ENCODE results near the gene TULP4.

DNA sequence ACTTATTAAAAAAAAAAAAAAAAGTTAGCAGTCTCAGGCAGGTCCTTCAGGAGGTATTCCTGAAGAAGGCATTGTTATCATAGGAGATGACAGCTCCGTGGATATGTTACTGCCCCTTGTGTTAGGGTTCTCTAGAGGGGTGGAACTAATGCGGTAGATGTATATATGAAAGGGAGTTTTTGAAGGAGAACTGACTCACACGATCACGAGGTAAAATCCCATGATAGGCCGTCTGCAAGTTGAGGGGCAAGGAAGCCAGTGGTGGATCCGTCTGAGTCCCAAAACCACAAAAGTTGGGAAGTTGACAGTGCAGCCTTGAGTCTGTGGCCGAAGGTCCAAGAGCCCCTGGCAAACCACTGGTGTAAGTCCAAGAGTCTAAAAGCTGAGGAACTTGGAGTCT is 103.4 kb downstream of the TULP4 start:
- TF ChIP-seq, protein P1, sequence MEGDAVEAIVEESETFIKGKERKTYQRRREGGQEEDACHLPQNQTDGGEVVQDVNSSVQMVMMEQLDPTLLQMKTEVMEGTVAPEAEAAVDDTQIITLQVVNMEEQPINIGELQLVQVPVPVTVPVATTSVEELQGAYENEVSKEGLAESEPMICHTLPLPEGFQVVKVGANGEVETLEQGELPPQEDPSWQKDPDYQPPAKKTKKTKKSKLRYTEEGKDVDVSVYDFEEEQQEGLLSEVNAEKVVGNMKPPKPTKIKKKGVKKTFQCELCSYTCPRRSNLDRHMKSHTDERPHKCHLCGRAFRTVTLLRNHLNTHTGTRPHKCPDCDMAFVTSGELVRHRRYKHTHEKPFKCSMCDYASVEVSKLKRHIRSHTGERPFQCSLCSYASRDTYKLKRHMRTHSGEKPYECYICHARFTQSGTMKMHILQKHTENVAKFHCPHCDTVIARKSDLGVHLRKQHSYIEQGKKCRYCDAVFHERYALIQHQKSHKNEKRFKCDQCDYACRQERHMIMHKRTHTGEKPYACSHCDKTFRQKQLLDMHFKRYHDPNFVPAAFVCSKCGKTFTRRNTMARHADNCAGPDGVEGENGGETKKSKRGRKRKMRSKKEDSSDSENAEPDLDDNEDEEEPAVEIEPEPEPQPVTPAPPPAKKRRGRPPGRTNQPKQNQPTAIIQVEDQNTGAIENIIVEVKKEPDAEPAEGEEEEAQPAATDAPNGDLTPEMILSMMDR (IDR thresholded peaks at IDR 0.05): no peak
- no peak for TF ChIP-seq POLR2A (IDR thresholded peaks at IDR 0.05)
